ENCODE data around the gene PDZK1IP1.
A peak's percentile ranks its signal among the peaks of the same experiment; 100 is the strongest.

The PDZK1IP1 gene

DNA sequence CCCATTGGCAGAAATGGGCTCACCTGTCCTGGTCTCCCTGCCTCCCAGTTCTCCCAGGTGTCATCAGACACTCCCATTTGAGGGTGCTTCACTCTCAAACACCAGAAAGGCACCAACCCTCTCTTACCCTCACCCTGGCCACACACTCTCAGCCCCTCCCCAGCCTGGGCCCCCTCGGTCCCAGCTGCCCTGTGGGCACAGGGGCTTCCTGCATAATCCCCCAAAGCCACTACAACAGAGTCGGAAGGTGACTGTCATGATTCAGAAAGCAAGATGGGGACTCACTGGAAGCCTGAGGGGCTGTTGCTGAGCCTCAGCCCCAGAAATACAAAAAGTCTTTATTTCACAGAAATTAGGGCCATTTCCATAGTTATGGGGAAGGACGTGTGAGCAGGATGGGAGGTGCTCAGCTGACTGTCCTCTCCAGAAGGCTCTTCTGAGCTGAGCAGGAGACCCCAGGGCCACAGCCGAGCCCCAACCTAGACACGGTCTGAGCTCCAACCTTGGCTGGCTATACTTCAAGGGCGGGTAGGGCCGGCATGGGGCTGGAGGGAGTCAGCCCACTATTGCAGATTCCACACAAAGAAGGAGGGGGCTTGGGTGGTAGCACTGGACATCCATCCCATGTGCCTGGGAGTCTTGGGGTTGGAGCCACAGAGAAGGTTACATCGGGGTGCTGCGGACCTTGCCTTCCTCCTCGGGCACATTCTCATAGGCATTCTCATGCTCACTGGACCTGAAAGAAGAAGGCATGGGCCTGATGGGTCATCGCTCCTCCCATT, 6.3 kb downstream of the PDZK1IP1 start:
- H3K36me3 ChIP-seq (ENCODE audit: low read depth), result no peaks in the 10 kb centered on the region
- H3K27ac ChIP-seq (ENCODE audit: poor library complexity, severe bottlenecking), result no peak overlapping the region
- H3K4me3 ChIP-seq (ENCODE audit: severe bottlenecking), result no peak overlapping the region
- no peaks in the 10 kb centered on the region for H3K9me3 ChIP-seq (ENCODE audit: severe bottlenecking)
- no peaks in the 10 kb centered on the region for H3K4me1 ChIP-seq (ENCODE audit: insufficient read depth, poor library complexity, severe bottlenecking)
- DNase-seq (ENCODE audit: low spot score) (peak; percentile 38), ATAC-seq (ENCODE audit: low read depth) (no peak)
- TF ChIP-seq, protein P1, sequence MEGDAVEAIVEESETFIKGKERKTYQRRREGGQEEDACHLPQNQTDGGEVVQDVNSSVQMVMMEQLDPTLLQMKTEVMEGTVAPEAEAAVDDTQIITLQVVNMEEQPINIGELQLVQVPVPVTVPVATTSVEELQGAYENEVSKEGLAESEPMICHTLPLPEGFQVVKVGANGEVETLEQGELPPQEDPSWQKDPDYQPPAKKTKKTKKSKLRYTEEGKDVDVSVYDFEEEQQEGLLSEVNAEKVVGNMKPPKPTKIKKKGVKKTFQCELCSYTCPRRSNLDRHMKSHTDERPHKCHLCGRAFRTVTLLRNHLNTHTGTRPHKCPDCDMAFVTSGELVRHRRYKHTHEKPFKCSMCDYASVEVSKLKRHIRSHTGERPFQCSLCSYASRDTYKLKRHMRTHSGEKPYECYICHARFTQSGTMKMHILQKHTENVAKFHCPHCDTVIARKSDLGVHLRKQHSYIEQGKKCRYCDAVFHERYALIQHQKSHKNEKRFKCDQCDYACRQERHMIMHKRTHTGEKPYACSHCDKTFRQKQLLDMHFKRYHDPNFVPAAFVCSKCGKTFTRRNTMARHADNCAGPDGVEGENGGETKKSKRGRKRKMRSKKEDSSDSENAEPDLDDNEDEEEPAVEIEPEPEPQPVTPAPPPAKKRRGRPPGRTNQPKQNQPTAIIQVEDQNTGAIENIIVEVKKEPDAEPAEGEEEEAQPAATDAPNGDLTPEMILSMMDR (IDR thresholded peaks at IDR 0.05; ENCODE audit: poor library complexity, severe bottlenecking), result no peak
- H3K27me3 ChIP-seq (ENCODE audit: insufficient read depth, poor library complexity, severe bottlenecking), result no peaks in the 10 kb centered on the region

GRCh38 chr1:47182676-47183235, 7.1 kb downstream of the PDZK1IP1 start:
- no peaks in the 10 kb centered on the region for H3K36me3 ChIP-seq (ENCODE audit: low read depth)
- TF ChIP-seq, protein P1 (IDR thresholded peaks at IDR 0.05; ENCODE audit: poor library complexity, severe bottlenecking), result no peak
- no peak overlapping the region for H3K4me3 ChIP-seq (ENCODE audit: severe bottlenecking)
- H3K27me3 ChIP-seq (ENCODE audit: insufficient read depth, poor library complexity, severe bottlenecking), result no peaks in the 10 kb centered on the region
- peak; percentile 31 for DNase-seq (ENCODE audit: low spot score)
- H3K4me1 ChIP-seq (ENCODE audit: insufficient read depth, poor library complexity, severe bottlenecking), result no peaks in the 10 kb centered on the region
- H3K27ac ChIP-seq (ENCODE audit: poor library complexity, severe bottlenecking), result no peak overlapping the region
- ATAC-seq (ENCODE audit: low read depth), result no peak
- H3K9me3 ChIP-seq (ENCODE audit: severe bottlenecking), result no peaks in the 10 kb centered on the region

- H3K4me3 ChIP-seq (ENCODE audit: severe bottlenecking), result no peak overlapping the region
- ATAC-seq (ENCODE audit: low read depth) (no peak), DNase-seq (ENCODE audit: low spot score) (peak; percentile 28)
- TF ChIP-seq, protein P1 (IDR thresholded peaks at IDR 0.05; ENCODE audit: poor library complexity, severe bottlenecking), result no peak
- H3K9me3 ChIP-seq (ENCODE audit: severe bottlenecking), result no peaks in the 10 kb centered on the region
- H3K4me1 ChIP-seq (ENCODE audit: insufficient read depth, poor library complexity, severe bottlenecking), result no peaks in the 10 kb centered on the region
- H3K36me3 ChIP-seq (ENCODE audit: low read depth), result no peaks in the 10 kb centered on the region
- no peak overlapping the region for H3K27ac ChIP-seq (ENCODE audit: poor library complexity, severe bottlenecking)
- H3K27me3 ChIP-seq (ENCODE audit: insufficient read depth, poor library complexity, severe bottlenecking), result no peaks in the 10 kb centered on the region
These were observed 7.7 kb downstream of the PDZK1IP1 start for GRCh38 chr1:47181955-47182675.

- Histone ChIP-seq H3K4me1 (ENCODE audit: insufficient read depth, poor library complexity, severe bottlenecking) (no peaks in the 10 kb centered on the region), H3K36me3 (ENCODE audit: low read depth) (no peaks in the 10 kb centered on the region), H3K9me3 (ENCODE audit: severe bottlenecking) (no peaks in the 10 kb centered on the region), H3K27me3 (ENCODE audit: insufficient read depth, poor library complexity, severe bottlenecking) (no peaks in the 10 kb centered on the region), H3K4me3 (ENCODE audit: severe bottlenecking) (no peak overlapping the region), H3K27ac (ENCODE audit: poor library complexity, severe bottlenecking) (no peak overlapping the region)
- ATAC-seq (ENCODE audit: low read depth), result no peak
- TF ChIP-seq, protein P1 (IDR thresholded peaks at IDR 0.05; ENCODE audit: poor library complexity, severe bottlenecking), result no peak
- peak; percentile 31 for DNase-seq (ENCODE audit: low spot score)
These were observed 8.5 kb downstream of the PDZK1IP1 start for GRCh38 chr1:47181095-47181954.
